ENCODE results near the gene PHF1.

PHF1 gene

DNA sequence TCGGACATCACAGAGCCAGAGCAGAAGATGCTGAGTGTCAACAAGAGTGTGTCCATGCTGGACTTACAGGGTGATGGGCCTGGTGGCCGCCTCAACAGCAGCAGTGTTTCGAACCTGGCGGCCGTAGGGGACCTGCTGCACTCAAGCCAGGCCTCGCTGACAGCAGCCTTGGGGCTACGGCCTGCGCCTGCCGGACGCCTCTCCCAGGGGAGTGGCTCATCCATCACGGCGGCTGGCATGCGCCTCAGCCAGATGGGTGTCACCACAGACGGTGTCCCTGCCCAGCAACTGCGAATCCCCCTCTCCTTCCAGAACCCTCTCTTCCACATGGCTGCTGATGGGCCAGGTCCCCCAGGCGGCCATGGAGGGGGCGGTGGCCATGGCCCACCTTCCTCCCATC is 32.2 kb downstream of the PHF1 start:
- H3K4me3 ChIP-seq (replicated peaks; ENCODE audit: low read depth, low read length), result no peak overlapping the region
- TF ChIP-seq, protein P1, sequence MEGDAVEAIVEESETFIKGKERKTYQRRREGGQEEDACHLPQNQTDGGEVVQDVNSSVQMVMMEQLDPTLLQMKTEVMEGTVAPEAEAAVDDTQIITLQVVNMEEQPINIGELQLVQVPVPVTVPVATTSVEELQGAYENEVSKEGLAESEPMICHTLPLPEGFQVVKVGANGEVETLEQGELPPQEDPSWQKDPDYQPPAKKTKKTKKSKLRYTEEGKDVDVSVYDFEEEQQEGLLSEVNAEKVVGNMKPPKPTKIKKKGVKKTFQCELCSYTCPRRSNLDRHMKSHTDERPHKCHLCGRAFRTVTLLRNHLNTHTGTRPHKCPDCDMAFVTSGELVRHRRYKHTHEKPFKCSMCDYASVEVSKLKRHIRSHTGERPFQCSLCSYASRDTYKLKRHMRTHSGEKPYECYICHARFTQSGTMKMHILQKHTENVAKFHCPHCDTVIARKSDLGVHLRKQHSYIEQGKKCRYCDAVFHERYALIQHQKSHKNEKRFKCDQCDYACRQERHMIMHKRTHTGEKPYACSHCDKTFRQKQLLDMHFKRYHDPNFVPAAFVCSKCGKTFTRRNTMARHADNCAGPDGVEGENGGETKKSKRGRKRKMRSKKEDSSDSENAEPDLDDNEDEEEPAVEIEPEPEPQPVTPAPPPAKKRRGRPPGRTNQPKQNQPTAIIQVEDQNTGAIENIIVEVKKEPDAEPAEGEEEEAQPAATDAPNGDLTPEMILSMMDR (IDR thresholded peaks at IDR 0.05; ENCODE audit: low read length, missing control alignments), result no peak
- no peak for DNase-seq (ENCODE audit: low read depth)

DNA sequence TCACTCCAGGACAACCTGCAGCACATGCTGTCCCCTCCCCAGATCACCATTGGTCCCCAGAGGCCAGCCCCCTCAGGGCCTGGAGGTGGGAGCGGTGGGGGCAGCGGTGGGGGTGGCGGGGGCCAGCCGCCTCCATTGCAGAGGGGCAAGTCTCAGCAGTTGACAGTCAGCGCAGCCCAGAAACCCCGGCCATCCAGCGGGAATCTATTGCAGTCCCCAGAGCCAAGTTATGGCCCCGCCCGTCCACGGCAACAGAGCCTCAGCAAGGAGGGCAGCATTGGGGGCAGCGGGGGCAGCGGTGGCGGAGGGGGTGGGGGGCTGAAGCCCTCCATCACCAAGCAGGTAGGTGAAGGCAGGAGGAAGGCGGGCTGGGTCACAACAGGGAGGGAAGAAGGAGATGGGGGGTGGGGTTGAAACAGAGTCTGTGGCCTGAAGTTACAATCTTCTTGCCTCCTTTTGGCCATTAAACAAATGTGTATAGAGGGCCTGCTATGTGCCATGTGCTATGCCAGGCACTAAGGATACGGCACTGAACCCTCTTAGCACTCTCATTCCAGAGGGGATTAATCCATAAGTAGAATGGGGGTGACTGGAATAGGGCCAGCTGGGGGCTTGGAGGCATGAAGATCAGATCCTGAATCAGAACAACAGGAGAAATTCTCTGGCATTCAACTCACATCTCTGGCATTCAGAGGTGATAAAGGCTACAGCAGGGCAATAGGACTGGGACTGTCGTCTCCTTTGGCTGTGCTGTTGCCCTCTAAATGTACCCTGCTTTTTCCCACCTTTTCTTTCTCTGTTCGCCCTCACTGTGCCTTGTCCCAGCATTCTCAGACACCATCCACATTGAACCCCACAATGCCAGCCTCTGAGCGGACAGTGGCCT is 33.0 kb downstream of the PHF1 start:
- no peak for DNase-seq (ENCODE audit: low read depth)
- TF ChIP-seq, protein P1 (IDR thresholded peaks at IDR 0.05; ENCODE audit: low read length, missing control alignments), result no peak
- no peak overlapping the region for H3K4me3 ChIP-seq (replicated peaks; ENCODE audit: low read depth, low read length)

DNA sequence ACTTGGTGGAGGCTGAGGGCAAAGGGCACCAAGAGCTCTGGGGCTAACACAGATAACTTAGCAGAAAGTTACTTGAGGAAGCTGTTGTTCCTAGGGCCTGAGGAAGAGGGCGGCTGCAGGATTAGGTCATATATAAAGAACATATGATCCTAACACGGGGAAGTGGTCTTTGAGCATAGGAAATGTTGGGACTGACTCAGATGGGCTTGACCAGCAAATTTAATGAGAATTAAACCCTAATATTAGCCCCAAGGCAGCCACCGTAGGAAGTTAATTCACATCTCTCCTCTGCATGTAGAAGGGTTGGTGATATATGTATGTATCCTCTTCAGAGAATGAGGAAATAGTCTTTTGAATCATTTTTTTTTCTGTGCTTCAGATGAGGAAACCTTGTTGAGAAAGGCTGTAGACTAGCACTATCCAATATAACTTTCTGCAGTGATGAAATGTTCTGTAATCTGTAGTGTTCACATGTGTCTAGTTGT is 34.3 kb downstream of the PHF1 start:
- TF ChIP-seq, protein P1 (IDR thresholded peaks at IDR 0.05; ENCODE audit: low read length, missing control alignments), result no peak
- H3K4me3 ChIP-seq (replicated peaks; ENCODE audit: low read depth, low read length), result no peak overlapping the region
- no peak for DNase-seq (ENCODE audit: low read depth)

DNA sequence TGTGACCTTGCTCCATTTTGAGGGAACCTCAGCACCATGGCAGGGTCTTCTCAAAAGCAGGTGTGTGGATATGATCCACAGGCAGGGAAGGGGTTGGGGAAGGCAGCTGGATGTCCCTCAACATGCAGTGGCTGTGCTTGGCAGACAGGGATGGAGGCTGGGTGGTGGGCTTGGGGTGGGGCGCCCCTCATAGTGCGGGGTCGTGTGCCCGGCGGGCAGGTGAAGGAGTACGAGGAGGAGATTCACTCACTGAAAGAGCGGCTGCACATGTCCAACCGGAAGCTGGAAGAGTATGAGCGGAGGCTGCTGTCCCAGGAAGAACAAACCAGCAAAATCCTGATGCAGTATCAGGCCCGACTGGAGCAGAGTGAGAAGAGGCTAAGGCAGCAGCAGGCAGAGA is 35.5 kb downstream of the PHF1 start:
- H3K4me3 ChIP-seq (replicated peaks; ENCODE audit: low read depth, low read length), result no peak overlapping the region
- no peak for DNase-seq (ENCODE audit: low read depth)
- TF ChIP-seq, protein P1 (IDR thresholded peaks at IDR 0.05; ENCODE audit: low read length, missing control alignments), result no peak

DNA sequence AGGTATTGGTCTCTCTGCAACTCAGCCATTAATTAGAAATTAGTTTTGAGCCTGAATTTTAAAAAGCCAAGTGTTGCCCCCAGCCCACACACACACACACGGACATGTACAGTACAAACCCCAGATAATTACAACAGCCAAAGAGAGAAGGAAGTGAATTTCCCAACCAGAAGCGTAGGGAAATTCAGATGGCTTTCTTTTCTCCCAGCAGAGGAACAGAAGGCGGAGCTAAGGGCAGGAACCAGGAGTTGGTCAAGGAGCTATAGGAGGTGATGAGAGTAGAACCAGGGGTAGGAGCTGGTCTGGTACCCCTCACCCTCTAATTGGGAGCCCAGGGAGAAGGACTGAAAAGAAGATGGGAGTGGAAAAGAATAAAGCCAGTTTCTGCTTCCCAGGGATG is 39.6 kb downstream of the PHF1 start:
- DNase-seq (ENCODE audit: low read depth), result peak; percentile 35
- no peak overlapping the region for H3K4me3 ChIP-seq (replicated peaks; ENCODE audit: low read depth, low read length)
- TF ChIP-seq, protein P1 (IDR thresholded peaks at IDR 0.05; ENCODE audit: low read length, missing control alignments), result no peak

GRCh38 chr6:33451606-33452005 is 40.8 kb downstream of the PHF1 start:
- no peak for DNase-seq (ENCODE audit: low read depth)
- TF ChIP-seq, protein P1 (IDR thresholded peaks at IDR 0.05; ENCODE audit: low read length, missing control alignments), result no peak
- no peak overlapping the region for H3K4me3 ChIP-seq (replicated peaks; ENCODE audit: low read depth, low read length)

Data from fibroblast of pulmonary artery (primary cell).